Putamen (tissue), 1 donor: ENCODE data around the gene CDK6.
"Not testable (repeated sequence)": the region's sequence is repeated elsewhere in the genome, so short reads cannot be mapped to it uniquely, and the experiment has no call there.

ENCODE experiments used
- DNase-seq: peaks from one replicate; pipeline ENCODE4 v3.0.0-alpha.2; 2016; ENCODE audit warnings: low spot score

The CDK6 gene

DNA sequence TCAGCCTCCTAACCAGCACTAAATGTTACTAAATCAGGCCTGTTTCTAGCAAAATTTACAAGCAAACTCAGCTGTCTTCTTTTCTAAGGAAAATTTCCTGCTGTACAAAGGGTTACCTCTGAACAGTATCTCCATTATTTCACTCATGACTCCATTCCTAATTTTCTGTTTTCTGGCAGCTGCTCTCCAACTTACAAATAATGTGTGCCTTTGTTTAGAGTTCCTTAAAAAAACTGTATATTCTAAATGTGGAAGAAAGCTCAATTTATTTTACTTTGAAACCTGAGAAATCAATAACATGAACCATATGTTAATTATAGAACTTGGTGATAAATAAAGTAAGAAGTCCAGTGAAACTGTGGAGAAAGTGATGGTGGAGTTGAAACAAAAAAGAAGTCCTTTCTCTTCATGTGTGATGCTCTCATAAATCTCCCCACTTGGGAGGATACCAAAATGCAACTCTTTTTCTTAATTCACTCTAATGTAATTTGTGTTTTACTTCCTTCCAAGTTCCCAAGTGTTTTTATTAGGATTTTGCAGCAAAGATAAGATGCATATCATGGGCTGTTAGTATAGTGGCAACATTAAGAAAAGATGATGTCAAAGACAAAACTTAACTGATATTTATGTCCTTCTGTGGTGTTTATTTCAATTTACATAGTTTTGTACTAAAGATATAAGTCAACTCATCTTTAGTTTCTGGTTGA lies 74.8 kb downstream of the CDK6 start:
- DNase-seq, result peak; percentile 66

DNA sequence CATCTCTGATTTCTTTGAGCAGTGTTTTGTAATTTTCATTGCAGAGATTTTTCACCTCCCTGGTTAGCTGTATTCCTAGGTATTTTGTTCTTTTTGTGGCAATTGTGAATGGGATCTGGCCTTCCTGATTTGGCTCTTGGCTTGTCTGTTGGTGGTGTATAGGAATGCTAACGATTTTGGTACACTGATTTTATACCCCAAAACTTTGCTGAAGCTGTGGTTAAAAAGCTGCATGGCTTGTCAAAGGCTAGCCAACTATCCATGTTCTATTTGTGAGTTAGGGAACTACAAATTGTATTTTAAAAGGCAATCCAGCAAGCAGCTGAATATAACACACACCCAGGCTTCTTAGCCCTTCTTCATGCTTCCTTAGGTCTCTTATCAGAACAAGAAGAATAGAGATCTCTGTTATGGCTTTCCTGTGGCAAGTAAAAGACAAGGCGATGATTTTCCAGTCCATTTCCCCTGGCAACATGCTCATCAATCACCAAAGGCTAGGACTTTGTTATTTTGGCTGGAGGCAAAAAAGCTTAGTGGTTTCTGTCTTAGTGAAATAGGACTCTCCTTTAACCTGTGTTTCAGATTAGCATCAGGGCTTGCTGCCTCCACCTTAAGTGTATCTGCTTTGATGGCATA lies 77.5 kb downstream of the CDK6 start:
- no peak for DNase-seq

DNA sequence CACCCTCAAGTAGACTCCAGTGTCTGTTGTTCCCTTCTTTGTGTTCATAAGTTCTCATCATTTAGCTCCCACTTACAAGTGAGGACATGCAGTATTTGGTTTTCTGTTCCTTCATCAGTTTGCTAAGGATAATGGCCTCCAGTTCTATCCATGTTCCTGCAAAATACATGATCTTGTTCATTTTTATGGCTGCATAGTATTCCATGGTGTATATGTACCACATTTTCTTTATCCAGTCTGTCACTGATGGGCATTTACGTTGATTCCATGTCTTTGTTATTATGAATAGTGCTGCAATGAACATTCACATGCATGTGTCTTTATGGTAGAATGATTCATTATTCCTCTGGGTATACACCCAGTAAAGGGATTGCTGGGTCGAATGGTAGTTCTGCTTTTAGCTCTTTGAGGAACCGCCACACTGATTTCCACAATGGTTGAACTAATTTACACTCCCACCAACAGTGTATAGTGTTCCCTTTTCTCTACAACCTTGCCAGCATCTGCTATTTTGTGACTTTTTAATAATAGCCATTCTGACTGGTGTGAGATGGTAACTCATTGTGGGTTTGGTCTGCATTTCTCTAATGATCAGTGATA lies 79.0 kb downstream of the CDK6 start:
- DNase-seq, result not testable (repeated sequence)

DNA sequence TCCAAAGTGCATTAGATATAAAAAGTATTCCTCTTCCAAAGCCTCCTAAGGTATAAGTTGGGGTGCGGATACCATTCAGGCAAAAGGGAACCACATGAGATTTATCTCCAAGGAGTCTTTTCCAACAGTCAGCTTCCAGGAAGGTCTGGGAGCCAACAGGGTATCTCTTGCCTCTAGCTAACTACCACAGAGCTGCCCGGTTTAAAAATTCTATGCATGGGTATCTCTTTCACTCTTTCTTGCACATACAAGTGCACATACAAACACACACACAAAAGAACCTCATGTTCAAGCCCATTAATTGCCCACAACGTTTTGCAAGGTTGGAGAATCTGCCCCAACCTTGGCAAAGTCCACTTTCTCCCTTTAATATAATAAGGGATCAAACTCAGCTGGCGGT lies 80.7 kb downstream of the CDK6 start:
- no peak for DNase-seq

DNA sequence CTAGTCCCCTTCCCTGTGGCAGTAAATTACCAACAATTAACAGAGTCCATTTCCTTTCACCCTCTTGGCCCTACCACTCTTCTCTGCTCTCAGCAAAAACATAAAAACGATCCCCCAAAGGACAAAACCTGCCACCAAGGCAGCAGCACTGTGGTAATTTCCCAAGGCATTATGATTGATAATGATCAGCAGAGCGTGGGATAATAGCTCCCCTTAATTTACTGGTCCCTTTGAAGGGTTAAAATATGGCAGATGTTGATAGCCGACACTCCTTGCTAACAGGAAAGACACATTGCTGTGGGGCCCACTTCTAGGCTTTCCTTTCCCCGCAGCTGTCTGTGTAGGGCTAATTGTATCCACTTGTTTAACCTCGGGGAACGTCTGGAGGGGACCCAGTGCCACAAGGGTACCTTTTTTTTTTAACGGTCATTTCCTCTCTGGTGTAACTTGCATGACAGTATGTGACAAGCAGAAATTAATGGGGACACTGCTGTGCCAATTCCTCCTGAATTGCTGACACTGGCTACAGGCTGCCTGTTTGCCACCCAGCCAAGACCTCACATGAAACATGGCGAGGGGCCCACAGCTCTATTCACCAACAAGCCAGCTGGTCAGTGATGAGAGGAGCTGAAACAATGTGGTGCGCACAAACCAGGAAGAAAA lies 81.3 kb downstream of the CDK6 start:
- DNase-seq, result peak; percentile 79

DNA sequence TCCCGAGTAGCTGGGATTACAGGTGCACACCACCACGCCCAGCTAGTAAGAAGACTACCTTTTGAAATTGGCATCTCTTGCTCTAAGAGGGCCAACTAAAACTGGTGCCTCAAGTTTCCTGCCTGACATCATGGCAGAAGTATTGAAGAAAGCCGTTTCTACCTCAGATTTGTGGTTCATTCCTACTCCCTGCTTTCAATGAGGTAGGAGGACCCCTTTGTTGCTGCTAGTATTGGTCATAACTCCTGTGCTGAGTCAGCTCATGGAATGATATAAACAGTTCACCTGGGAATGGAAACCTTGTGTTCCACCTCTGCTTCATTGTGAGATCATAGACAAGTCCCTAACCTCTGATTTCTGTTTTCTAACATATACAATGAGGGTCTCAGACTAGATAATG lies 82.8 kb downstream of the CDK6 start:
- no peak for DNase-seq

DNA sequence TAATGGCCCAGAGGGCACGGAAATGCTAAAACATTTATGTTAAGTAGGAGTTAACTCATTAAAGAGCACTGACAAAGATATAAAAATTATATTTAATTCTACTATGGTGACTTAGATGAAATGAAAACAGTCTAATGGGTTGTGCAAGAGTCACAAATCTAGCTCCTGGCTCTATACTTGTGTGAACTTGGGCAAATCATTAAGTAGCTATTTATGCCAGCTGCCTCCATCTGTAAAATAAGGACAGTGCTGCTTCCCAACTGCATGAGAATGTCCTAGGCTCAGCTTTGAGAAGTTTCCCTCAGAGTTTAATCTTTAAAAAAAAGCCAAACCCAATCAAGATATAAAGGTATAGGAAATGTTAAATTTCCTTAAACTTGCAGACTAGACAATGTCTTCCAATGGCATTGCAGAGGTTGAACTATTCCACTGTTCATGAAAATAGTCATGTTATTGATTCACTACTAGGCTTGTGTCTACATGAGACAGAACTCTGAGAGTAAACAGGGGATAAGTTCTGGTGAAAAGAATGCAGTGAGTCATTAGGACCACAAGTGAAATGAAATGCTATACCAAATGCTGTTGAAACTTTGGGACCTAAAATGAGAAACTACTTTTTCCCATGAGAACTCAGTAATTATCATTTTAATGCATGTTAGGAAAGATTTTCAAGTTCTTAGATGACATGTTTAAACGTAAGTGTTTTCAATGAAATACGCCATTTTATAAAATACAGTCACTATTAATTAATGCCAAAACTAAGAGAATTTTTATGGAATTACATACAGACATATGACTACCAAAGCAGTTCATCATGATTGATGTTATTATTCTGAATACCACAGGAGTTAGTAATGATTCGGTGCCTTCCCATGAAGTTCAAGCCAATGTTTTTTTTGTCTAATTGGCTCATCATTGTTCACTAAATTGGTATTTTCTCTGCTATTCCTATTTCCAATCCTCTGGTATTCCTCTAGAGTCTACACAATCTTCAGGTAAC lies 84.2 kb downstream of the CDK6 start:
- no peak for DNase-seq

DNA sequence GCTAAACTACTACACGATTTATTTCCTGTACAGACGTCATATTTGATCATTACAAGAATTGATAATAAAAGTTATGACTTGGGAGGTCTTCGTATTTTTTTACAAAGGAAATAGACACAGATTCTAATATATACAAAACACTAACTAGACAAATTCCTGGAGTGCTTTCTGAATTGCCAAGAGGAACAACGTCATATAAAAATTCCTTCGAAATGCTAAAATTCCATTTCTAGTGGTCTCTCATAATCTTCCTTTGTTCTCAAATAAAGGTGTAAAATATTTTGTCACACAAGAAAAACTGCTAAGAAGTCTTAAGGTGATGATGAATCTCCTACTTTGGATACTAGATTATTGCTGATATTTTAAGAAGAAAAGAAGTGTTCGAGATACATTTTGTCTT lies 85.4 kb downstream of the CDK6 start:
- DNase-seq, result no peak

DNA sequence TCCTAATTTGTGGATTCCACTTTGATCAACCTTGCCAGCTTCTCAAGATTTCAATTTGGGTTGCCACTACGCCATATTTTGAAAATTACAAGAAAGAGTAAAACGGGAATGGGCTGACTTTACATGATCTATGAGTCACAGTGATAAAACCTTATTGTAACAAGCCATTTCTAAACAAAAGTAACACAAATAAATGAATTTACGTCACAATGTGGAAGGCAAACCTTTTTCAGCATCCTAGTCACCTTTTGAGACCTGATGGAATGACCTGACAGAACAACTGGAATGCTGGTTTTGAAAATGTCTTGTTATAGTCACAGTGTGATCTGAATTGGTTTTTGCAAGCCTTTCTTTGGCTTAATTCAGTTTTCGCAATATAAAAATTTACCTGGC lies 85.9 kb downstream of the CDK6 start:
- DNase-seq, result no peak

DNA sequence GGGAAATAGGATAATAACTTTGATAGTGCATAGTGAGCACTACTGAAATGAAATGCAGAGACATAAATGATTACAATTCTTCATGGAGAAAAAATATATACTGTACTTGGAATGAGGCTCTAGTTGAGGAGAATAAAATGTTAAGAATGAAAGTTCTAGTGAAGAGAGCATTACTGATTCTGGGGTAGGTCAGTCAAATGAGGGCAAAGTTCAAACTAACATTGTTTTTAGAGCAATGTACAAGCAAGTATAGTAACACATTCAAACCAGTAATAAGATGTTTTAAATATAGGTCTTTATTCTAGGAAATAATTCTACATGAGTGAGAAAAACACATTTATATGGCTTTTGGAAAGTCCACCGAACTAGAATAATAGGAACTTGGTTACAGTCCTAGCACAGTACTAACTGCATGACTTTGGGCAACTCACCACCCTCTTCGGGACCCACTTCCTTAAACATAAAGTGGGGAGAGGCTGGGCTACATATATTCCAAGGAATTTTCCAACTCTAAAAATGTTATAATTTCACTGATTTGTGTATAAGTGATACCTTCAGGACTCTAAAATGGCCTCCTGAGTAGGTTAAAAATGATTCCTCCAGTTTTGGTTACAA lies 86.4 kb downstream of the CDK6 start:
- no peak for DNase-seq

DNA sequence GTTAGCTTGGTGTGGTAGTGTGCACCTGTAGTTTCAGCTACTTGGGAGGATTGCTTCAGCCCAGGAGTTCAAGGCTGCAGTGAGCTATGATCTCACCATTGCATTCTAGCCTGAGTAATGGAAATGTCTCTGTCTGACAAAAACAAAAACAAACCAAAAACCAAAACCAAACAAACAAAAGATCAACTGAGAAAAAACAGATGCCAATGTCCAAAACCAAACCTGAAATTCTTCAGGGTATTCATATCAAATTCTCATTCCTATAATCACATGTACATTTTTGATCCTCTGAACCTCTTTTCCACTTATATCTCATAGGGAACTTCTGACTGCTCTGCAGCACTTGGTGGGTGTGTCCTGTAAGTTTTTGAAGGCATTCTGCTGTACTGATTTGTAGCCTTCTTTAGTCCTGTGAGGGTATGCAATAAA lies 87.0 kb downstream of the CDK6 start:
- DNase-seq, result no peak

DNA sequence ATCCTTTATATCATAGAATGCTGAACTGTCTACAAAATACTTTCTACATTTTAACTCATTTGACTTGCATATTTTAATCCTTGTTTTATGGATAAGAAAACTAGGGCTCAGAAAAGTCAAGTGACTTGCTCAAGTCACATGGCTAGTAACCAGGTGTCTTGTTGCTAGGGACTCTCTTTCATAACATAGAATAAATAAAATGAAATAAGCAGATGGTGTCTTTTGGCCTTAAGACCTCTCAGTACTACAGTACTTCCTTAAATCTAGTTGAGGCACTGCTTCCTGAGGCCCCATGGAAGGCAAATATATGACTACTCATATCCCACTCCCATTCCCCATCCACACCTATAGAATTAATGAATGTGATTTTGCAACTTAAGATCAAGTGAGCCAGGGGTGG lies 87.9 kb downstream of the CDK6 start:
- DNase-seq, result no peak

DNA sequence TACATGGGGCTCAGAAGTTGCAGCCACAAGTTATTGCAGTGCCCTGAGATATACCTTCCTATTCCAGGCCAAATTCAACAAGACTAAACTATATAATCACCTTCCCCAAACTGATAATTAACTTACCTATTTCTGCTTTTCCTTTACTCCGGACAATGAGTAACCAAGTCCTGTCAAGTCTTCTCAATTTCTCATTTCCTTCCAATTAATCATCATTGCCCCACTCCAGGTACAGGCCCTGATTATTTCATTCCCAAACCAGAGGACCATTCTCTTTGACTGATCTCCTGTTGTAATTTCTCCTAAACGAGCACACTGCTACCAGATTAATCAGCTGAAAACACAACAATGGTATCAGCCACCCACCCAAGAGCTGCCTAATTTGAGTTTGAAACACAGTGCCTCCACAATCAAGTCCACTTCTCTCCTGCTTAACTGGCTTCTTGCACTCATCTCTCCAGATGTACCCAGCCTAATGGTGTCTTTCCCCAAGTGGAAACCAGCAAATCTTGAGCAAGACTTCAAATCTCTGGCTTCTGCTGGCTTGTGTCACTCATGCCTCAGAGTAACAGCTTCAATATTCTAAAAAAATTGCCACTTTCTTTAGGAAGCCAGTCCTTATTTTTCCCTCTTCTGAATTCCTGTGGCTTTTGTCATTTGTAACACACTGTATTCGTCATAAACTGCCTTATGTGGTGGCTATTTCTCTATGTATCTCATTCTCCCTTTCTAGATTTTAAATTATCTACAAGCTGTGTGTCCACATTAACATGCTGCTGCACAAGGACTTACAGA lies 89.1 kb downstream of the CDK6 start:
- no peak for DNase-seq

DNA sequence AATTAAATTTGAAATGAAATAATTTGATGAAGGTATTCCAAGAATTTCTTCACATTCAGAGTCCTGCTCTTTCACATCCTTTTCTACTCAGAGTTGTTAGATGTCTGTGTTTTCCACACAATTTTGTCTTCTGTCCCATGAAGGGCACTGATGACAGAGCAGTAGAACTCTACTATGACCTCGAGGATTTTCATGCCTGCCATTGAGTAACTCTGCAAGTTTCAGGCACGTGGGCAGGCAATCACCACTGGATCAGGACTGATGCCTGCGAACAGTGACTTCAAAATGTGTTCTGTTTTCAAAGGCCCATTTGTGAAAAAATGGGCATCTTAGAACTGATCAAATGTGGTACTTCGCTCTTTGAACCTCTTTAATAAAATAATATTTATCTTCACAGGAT lies 91.1 kb downstream of the CDK6 start:
- no peak for DNase-seq

DNA sequence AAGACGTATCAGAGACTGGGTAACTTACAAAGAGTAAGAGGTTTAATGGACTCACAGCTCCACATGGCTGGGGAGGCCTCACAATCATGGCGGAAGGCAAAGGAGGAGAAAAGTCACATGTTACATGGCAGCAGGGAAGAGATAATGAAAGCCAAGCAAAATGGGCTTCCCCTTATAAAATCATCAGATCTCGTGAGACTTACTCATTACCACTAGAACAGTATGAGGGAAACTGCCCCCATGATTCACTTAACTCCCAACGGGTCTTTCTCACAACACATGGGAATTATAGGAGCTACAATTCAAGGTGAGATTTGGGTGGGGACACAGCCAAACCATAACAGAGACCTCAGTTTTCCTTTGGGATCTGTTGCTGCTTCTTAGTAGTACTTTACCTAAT lies 92.2 kb downstream of the CDK6 start:
- not testable (repeated sequence) for DNase-seq

DNA sequence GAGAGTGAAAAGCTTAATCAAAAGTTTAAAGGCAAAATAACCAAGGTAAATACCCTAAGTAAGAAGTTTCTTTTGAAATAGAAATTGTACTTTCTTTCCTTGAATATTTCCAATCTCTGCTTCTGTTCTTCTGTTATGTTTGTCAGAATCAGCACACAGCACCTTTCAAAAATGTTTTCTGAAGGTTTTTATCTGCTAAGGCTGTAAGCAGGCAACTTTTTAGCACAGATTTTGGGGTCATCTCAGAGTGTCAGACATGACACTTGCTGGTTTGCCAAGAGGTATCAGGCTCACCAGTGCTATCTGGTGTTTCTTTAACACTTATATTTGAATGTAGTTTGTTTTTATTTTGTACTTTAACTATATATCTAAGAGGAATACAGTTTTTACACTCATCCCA lies 94.2 kb downstream of the CDK6 start:
- DNase-seq, result no peak

DNA sequence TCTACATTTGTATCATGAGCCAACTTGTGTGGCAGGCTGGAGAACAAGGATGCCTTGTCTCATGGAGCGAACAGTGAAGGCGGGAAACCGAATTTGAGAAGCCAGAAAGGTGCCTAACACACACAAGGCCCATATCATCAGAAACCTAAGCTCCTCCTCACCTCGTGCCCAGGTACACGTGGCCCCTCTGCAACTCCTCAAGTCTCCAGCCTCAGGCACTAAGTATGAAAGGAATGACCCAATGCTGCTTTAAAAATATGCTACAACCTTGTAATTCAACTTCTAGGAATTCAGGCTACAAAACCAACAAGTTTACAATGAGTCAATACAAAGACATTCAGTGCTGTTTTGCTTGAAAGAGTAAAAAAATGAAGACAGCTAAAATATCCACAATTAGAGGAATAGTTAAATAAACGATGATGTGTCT lies 95.7 kb downstream of the CDK6 start:
- DNase-seq, result no peak

DNA sequence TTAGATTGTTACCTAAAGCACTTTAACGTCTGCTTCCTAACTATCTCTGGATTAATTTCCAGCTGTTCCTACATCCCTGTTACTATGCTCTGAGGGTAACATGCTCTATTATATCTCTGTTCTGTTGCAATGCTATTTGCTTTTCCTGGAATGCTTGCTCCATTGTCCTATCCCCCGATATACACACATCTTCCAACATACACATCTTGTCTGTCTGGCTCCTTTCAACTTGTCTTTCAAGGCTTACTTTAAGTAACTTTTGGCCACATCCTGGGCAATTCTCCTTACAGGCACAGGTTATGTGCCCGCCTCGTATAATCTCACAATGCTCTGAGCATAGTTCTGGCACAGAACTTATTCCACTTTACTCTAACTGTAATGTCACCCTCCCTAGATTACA lies 96.2 kb downstream of the CDK6 start:
- DNase-seq, result no peak

DNA sequence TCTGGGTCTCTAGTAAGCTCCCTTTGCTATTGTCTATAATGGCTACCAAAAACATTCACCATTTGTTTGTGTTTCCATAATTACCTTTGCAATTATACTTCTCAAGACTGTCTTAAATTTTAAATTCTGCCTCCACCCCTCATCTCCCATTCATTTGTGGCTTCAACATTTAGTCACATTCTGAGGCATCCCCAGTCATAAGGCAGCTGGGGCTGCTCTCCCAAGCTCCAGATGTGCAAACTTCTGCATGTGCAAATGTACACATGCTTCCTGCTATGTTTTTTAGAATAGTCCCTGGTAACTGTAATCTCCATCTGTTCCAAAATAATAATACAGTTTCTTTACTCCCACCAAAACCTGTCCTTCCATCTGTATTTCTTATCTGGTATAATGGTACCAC lies 97.3 kb downstream of the CDK6 start:
- DNase-seq, result no peak

DNA sequence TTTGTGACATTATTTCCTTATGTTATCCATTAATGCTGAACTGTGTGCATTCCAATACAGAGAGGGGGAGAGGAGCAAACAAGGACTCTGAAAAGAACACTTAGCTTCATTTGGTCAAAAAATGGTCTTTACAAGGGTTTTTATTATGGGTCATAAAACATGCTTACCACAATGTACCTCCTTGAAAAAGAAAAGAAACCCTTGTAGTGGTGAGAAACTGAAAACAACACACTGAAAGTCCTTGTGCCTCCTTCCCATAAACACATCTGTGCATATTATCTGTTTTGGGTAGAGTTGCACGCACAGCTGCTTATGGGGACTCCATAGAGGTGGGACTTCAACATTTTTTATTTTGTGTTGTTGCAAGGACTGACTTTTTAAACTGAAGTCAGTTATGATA lies 98.7 kb downstream of the CDK6 start:
- no peak for DNase-seq

DNA sequence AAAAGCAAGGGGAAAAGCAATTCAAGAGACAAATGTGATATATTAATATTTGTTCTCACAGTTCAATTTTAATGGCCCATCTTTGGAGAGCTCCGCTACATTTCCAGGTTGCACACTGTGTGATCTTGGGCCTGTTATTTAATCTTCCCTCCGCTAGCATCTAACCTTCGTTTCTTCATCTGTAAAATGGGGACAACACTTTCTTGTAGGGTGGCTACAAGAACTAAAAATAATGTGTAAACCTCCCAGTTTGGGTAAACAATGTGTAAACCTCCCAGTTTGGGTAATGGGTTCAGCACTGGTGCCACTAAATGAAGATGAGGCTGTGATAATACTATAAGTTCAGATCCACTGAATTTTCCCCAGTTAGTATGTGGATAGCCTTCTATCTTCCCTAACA lies 99.5 kb downstream of the CDK6 start:
- DNase-seq, result no peak
